HG03432 (cell line): ENCODE data around the gene PRRT4.

Source experiments
- ATAC-seq: cut with Tn5 transposase; IDR thresholded peaks from one replicate; pipeline ENCODE4 v1.9.1; 2021; ENCODE audit warnings: mild to moderate bottlenecking, moderate library complexity; ENCODE audit not compliant: unreplicated experiment

PRRT4 gene

GRCh38 chr7:128376077-128376476 is 14.6 kb upstream of the PRRT4 start:
- ATAC-seq = no peak

GRCh38 chr7:128374041-128374440 is 12.6 kb upstream of the PRRT4 start:
- no peak for ATAC-seq

DNA sequence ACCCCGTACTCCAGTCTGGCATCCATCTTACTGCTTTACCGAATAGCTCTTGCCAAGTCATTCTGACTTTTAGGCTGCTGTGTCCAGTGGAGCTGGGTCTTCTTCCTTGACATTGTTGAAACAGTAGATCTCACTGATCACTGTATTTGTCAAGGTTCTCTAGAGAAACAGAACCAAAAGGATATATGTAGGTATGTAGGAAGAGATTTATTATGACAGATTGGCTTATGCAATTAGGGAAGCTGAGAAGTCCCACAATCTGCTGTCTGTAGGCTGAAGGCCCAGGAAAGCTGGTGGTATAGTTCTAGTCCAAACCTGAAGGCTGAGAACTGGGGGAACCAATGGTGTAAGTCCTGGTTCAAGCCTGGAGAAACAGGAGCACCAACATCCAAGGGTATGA is 12.1 kb upstream of the PRRT4 start:
- no peak for ATAC-seq

- ATAC-seq = no peak
Observed at GRCh38 chr7:128370491-128370890, 9.0 kb upstream of the PRRT4 start.

DNA sequence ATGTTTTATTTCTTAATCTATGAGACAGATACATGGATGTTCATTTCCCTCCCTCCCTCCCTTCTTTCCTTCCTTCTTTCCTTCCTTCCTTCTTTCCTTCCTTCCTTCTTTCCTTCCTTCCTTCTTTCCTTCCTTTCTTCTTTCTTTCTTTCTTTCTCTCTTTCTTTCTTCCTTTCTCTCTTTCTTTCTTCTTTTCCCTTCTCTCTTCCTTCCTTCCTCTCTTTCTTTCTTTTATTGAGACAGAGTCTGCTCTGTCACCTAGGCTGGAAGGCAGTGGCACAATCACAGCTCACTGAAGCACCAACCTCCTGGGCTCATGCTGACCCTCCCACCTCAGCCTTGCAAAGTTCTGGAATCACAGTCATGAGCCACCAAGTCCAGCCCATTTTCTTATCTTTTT is 5.5 kb upstream of the PRRT4 start:
- no peak for ATAC-seq

- no peak for ATAC-seq
Observed at GRCh38 chr7:128366300-128366699, 4.8 kb upstream of the PRRT4 start.

GRCh38 chr7:128365432-128365831 is 3.9 kb upstream of the PRRT4 start:
- ATAC-seq = no peak

GRCh38 chr7:128364166-128364870 is 2.8 kb upstream of the PRRT4 start:
- ATAC-seq = no peak

GRCh38 chr7:128363261-128363721 is 1.8 kb upstream of the PRRT4 start:
- no peak for ATAC-seq

DNA sequence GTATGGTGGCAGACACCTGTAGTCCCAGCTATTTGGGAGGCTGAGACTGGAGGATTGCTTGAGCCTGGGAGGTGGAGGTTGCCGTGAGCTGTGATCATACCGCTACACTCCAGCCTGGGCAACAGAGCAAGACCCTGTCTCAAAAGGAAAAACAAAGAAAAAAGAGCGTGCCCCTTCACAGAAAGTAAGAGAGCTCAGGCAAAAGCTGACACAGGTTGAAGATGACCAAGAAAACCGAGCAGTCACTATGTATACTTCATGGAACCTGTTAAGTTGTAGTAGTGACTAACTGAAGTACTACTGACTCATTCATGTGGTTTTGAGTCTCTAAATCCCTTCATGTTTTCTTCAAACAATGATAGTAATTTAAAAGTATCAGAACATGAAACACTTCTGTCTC is 1.2 kb upstream of the PRRT4 start:
- ATAC-seq = no peak

GRCh38 chr7:128360359-128360678 is 1.2 kb downstream of the PRRT4 start:
- ATAC-seq = no peak

GRCh38 chr7:128359939-128360338 is 1.6 kb downstream of the PRRT4 start:
- no peak for ATAC-seq

- ATAC-seq = no peak
Observed at GRCh38 chr7:128359336-128359735, 2.2 kb downstream of the PRRT4 start.

GRCh38 chr7:128358233-128358632 is 3.3 kb downstream of the PRRT4 start:
- ATAC-seq = no peak

- ATAC-seq = no peak
Observed at GRCh38 chr7:128357217-128357613, 4.3 kb downstream of the PRRT4 start.

DNA sequence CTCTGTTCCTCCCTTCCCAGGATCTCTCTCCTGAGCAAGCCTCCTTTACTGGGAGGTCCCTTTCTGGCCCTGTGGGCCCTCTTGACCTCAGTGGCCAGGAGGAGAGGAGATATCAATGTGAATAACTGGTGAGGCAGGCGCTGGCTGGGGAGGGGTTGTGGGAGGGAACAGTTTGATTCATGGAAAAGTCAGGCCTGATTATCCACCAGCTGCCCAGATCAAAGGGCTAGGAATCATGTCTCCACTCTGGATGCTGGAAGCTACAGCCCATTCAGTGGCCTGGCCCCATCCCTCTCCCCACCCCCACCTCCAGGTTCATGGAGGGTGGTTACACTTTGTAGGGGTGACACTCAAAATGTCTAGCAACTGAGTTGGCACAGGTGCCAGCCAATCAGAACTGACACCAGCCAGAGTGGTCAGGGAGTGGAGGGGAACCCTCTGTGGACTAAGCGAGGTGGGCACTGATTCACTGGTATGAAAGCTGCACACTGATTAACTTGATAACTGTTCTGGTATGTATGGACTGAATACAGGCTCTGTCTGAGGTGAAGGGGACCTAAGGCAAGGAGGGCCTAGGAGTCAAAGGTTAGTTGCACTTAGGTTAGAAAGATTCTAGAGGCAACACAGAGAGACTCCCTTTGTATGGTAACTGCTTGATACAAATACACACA is 4.8 kb downstream of the PRRT4 start:
- ATAC-seq = no peak

DNA sequence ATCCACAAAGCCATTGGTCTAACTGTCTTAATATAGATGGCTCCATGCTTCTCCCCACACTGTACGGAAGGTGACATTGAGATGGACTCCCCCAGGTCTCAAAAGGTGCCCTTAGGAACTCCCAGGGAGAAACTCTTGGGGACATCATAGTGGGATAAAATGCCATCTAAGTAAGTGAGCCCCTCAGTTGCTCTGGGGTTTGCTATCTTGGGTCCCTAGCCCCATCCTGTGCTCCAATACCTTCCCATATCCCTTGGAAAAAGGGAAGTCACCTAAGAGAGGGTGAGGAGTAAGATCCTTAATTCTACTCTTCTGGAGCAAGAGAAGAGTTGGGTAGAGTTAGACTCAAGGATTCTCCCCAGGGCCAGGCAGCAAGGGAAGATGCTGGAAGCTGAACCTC is 7.9 kb downstream of the PRRT4 start:
- ATAC-seq = no peak

GRCh38 chr7:128353189-128353588 is 8.3 kb downstream of the PRRT4 start:
- no peak for ATAC-seq

- no peak for ATAC-seq
Observed at GRCh38 chr7:128352636-128353035, 8.9 kb downstream of the PRRT4 start.

GRCh38 chr7:128352153-128352537 is 9.3 kb downstream of the PRRT4 start:
- ATAC-seq = no peak

DNA sequence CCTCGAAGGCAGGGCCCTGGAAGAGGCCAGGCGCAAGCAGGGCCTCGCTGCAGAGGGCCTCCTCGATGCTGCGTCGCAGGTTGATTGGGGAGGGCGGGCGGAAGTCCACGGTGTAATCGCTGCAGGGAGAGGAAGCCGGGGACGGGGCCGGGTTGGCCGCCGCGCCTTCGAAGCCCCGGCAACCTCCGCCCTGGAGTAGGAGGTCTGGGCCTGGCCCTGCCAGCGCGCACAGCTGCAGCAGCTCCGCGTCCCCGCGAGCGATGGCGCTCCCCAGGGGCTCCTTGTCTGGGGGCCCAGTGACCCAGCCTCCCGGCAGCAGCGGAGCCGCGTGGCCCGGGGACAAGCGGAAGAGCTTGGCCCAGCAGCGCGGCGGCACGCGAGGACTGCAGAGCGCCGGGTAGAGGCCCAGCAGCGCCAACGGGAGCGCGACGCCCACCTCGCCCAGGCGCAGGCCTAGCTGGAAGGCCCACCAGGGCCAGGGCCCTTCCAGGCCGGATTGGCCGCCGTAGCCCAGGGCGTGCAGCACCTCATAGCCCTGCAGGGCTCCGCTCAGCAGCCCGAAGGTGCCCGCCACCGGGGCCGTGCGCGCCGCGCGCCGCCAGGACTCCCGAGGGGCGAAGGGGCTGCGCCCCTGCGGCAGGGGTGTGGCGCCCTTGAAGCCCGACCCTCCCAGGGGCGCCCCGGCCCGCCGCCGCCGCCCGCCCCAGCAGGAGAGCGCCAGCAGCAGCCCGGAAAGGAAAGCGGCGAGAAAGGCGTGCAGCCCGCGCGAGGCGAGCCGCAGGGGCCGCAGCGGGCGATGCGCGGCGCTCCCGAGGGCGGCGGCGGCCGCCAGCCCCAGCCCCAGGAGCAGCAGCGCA is 10.0 kb downstream of the PRRT4 start:
- no peak for ATAC-seq
